Esophagus mucosa (tissue), 1 donor: ENCODE results near the gene GAGE12J. TPM values are rescaled to one million over a fixed set of nuclear protein-coding genes. Genes with fewer than 3 reads are reported as not detected.
"Not testable (repeated sequence)": the region's sequence is repeated elsewhere in the genome, so short reads cannot be mapped to it uniquely, and the experiment has no call there.

Experiments used
- ATAC-seq: fragments of 200-7000 bp; cut with Tn5 transposase; one replicate; pipeline ENCODE4 v1.9.1; 2020
- total RNA-seq: library from RNA; stranded (reverse); gene quantifications from one replicate; pipeline ENCODE4 v1.2.4, GENCODE V29; 2023
- donor health status: DM: yes; HTN: yes; CAD: no.

Gene GAGE12J
- not detected for total RNA-seq

DNA sequence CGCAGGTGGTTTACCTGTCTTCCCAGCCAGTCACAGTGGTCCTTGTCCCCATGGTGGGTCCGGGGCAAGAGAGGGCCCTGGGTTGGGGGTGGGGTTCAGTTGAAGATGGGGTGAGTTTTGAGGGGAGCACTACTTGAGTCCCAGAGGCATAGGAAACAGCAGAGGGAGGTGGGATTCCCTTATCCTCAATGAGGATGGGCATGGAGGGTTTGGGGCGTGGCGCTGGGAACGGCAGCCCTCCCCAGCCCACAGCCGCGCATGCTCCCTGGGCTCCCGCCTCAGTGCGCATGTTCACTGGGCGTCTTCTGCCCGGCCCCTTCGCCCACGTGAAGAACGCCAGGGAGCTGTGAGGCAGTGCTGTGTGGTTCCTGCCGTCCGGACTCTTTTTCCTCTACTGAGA lies at the start of gene GAGE12J:
Gene GAGE12J, plus strand, starts transcription at position 301 of the 400 bp plus-strand sequence. CDS start 1,157 bp downstream, outside the sequence.
- ATAC-seq, result not testable (repeated sequence)

DNA sequence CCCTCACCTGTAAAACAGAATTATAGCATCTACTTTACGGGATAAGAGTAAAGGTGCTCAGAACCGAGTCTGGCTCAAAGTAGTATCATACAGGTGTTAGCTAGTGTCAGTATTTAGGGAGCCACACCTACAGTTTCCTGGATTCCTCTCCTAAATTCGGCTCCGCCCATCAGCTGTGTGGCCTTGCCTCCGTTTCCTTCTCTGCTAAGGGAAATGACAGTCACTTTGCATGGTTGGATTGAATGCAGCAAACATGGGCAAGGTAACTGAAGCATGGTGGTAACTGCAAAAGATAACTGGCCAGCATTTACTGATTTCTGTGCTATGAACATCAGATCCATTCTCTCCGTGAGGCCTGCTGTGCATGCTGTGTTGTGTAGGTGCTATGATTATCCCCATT lies 49.4 kb upstream of the GAGE12J start:
- ATAC-seq, result no peak

DNA sequence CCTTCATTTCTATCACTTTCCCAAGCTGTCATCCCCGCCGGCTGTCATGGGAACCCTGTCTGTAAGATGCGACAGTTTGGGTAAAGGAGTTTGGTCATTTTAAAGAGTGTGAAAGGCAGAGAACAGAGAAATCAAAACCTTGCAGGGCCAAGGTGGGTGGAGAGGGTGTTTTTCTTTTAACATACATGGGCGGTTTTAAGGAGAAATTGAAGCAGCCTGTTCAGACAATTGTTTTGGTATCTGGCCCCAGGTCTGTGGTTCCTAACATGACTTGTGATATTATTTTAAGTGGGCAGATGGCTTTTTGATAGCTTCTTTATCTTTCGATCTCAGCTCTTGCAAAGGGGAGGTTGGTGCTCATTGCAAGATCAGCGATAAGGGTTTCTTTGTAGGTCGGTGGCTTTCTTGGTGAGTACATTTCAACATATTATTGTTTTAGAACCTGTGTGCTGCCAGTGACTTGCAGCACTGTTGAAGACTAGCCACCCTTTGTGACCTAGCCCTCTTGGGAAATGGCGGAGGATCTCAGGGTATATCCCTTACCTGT lies 48.6 kb upstream of the GAGE12J start:
- ATAC-seq, result no peak

DNA sequence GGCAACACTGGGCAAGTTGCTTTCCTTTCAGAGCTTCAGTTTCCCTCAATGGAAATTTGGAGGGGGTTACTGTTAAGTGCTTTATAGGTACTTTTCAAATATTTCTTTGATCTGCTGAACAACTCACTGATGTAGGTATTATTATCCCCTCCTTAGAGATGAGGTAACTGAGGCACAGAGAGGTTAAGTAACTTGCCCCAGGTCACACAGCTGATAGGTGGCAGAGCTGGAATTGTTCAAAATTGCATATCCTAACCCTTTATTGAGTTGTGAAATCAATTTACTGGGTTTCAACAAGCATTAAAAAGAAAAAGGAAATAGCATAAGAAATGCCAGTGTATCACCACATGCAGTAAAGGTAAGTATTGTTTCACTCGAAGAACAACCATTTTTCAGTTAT lies 45.6 kb upstream of the GAGE12J start:
- ATAC-seq, result no peak

GRCh38 chrX:49276671-49277534 lies 44.9 kb upstream of the GAGE12J start:
- peak; percentile 20 for ATAC-seq

GRCh38 chrX:49277535-49277830 lies 44.4 kb upstream of the GAGE12J start:
- ATAC-seq, result no peak

- no peak for ATAC-seq
These were observed 43.8 kb upstream of the GAGE12J start for GRCh38 chrX:49278081-49278480.

DNA sequence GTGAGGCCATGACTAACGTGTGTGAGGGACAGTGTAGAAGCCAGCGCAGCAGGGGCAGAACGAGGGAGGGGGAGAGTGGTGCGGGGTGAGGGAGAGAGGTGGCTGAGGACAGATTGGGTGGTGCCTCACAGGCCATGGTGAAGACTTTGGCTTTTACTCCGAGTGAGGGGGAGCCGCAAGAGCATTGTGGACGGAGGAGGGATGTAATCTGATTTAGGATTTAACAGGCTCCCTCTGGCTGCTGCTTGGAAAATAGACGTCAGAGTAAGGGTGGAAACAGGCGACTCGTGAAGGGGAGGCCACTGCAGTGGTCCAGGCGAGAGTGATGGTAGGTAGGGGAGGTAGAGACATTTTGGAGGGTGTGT lies 39.2 kb upstream of the GAGE12J start:
- no peak for ATAC-seq

- ATAC-seq, result no peak
These were observed 37.6 kb upstream of the GAGE12J start for GRCh38 chrX:49284212-49284611.

- peak; percentile 22 for ATAC-seq
These were observed 35.7 kb upstream of the GAGE12J start for GRCh38 chrX:49286136-49286535.

- ATAC-seq, result no peak
These were observed 35.3 kb upstream of the GAGE12J start for GRCh38 chrX:49286581-49286980.

- ATAC-seq, result no peak
These were observed 34.2 kb upstream of the GAGE12J start for GRCh38 chrX:49287665-49288064.

DNA sequence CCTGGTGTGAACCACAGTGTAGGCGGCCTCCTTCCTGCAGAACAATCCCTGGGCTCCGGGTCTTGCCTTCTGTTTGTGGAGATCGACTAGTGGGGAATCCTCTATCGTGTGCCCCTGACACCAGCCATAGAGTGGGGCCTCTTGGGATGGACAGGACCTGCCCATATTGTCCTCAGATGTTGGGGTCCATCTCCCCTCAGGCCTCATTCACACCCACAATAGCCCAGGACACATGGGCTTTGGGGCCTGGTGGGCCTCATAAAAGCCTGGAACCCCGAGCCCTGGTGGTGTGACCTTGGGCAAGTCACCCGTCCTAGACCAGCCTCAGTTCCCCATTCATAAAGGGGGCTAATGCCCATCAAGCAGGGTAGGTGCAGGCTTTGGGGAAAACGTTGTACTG lies 31.6 kb upstream of the GAGE12J start:
- ATAC-seq, result no peak

- peak; percentile 74 for ATAC-seq
These were observed 30.1 kb upstream of the GAGE12J start for GRCh38 chrX:49291615-49292337.

DNA sequence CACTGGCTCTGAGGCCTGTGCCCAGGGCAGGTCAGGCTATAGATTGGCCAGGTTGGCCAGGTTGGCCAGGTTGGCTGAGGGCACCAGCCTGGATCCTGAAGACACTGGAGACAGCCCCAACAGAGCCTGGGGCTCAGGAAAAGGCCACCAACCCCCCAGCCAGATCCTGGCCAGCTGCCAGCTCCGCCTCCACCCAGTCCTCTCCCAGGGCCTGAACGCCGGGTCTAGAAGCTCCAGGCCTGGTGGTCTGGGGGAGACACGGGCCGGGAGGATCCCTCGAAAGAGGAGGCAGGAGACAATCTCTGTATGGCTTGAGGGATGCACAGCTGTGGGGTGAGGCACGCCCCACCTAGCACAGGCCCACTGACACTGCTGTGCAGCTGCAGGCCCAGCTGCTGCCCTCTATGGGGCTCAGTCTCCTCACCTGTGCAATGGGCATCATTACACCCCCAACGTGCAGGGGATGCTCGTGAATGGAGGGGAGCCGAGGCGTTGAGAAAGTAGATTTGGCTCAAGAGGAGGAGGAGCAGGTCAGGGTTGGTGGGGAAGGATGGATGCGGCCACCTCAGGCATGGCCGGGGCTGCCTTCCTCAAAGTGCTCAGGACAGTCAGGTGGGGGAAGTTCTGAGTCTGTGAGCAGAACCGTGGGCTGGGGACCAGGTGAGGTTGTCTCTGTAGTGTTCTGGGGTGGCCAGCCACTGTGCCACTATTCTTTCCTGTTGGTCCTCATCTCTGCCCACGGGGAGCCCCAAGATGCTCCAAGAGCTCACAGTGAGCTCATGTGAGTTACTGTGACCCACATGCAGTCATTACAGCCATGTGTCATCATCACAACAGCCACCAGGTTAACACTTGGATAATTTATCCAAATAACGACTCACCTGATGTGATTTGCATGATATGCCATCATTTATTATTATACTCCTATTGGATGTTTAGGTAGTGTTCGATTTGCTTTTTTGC lies 29.2 kb upstream of the GAGE12J start:
- peak; percentile 18 for ATAC-seq

DNA sequence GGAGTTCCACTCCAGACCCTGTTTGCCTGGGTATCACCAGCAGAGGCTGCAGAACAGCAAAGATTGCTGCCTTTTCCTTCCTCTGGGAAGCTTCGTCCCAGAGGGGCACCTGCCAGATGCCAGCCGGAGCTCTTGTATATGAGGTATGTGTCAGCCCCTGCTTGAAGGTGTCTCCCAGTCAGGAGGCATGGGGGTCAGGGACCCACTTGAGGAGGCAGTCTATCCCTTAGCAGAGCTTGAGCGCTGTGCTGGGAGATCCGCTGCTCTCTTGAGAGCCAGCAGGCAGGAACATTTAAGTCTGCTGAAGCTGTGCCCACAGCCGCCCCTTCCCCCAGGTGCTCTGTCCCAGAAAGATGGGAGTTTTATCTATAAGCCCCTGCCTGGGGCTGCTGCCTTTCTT lies 22.5 kb upstream of the GAGE12J start:
- ATAC-seq, result not testable (repeated sequence)

GRCh38 chrX:49300703-49301102 lies 21.1 kb upstream of the GAGE12J start:
- ATAC-seq, result no peak

- ATAC-seq, result no peak
These were observed 18.5 kb upstream of the GAGE12J start, which contains the start of gene GAGE10 for GRCh38 chrX:49303346-49303745. Gene GAGE10, plus strand, starts transcription at chrX:49303646. Its CDS starts 1,214 bp downstream, at chrX:49304860.

- ATAC-seq, result not testable (repeated sequence)
These were observed 14.1 kb upstream of the GAGE12J start for GRCh38 chrX:49307775-49308174.

GRCh38 chrX:49308604-49309269 lies 13.1 kb upstream of the GAGE12J start:
- ATAC-seq, result no peak

DNA sequence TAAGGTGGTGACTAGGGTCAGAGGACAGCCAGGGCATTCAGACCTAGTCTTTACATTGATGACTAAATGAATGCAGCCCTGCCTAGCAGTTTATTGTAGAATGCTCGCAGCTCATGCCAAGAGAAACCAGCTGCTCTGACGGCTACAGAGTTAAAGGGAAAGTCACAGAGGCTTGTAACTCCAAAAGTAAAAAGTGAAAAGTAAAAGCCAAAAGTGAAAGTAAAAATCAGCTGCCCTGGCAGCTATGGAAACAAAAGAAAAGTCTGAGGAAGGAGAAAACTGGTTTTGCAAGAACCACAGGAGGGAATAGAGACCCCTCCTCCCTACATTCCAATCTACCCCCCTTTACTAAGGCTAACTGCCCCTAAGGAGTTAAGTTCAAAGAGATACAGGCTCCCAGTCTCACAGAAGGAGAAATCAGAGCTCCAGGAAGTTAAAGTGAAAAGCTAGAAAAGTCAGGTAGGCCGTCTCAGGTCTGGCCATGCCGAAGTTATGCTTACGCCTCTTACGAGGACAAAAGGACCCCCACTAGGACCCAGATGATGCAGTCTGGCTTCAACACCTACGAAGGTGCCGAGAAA lies 12.3 kb upstream of the GAGE12J start:
- no peak for ATAC-seq

DNA sequence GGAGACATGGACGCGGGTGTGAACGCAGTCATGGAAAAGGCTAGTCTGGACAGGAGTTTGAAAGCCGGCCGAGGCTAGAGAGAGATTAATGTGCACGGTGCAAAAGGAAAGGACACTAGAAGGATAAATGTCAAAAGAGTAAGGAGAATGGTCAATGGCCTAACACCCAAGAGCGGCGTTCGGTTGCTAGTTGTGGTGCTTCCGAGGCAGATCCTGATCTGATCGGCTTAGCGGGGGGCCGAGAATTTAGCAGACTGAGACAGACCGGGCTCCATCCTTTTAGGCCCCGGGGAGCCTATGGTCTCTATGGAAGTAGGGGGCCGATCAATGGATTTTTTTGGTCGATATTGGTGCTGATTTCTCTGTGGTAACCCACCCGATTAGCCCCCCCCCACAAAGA lies 11.5 kb upstream of the GAGE12J start:
- ATAC-seq, result no peak
